H9 (cell line): ENCODE results near the gene GABRB2. TPM values are rescaled to one million over a fixed set of nuclear protein-coding genes. Genes with fewer than 3 reads are reported as not detected.

ENCODE experiments used
- DNase-seq: peaks from one replicate; pipeline ENCODE4 v3.0.0-alpha.2; 2017
- H2AFZ ChIP-seq: one replicate; pipeline ENCODE4 v1.6.1; 2013; ENCODE audit warnings: mild to moderate bottlenecking, low read length, control low read depth, moderate library complexity
- H2AK5ac ChIP-seq: 2 replicates; pipeline ENCODE4 v1.6.1; 2013; ENCODE audit warnings: low read length, control low read depth, mixed read lengths; ENCODE audit not compliant: insufficient read length
- H2BK120ac ChIP-seq: one replicate; pipeline ENCODE4 v1.6.1; 2013; ENCODE audit warnings: low read depth, mild to moderate bottlenecking, low read length, control low read depth, inconsistent platforms; ENCODE audit not compliant: poor library complexity, severe bottlenecking
- H2BK12ac ChIP-seq: 2 replicates; pipeline ENCODE4 v1.6.1; 2013; ENCODE audit warnings: low read length, control low read depth, mixed read lengths, low read depth; ENCODE audit not compliant: insufficient read length
- H2BK15ac ChIP-seq: 2 replicates; pipeline ENCODE4 v1.6.1; 2013; ENCODE audit warnings: low read depth, low read length, control low read depth
- H2BK20ac ChIP-seq: one replicate; pipeline ENCODE4 v1.6.1; 2013; ENCODE audit warnings: low read depth, mild to moderate bottlenecking, low read length, control low read depth, inconsistent platforms; ENCODE audit not compliant: poor library complexity, severe bottlenecking
- H2BK5ac ChIP-seq: 2 replicates; pipeline ENCODE4 v1.6.1; 2013; ENCODE audit warnings: low read length, control low read depth, mixed read lengths; ENCODE audit not compliant: insufficient read length
- H3K14ac ChIP-seq: 2 replicates; pipeline ENCODE4 v1.6.1; 2013; ENCODE audit warnings: low read length, control low read depth; ENCODE audit not compliant: insufficient read depth
- H3K18ac ChIP-seq: 2 replicates; pipeline ENCODE4 v1.6.1; 2013; ENCODE audit warnings: low read depth, mild to moderate bottlenecking, mixed read lengths, low read length, control low read depth; ENCODE audit not compliant: insufficient read length
- H3K23ac ChIP-seq: 2 replicates; pipeline ENCODE4 v1.6.1; 2013; ENCODE audit warnings: low read length, control low read depth, mixed read lengths, low read depth; ENCODE audit not compliant: insufficient read length
- H3K23me2 ChIP-seq: 2 replicates; pipeline ENCODE4 v1.6.1; 2013; ENCODE audit warnings: low read depth, mild to moderate bottlenecking, mixed read lengths, low read length, control low read depth; ENCODE audit not compliant: insufficient read length, poor library complexity, severe bottlenecking
- H3K27ac ChIP-seq: 2 replicates; pipeline ENCODE4 v1.5.1; 2013; ENCODE audit warnings: low read length, control low read depth, mixed read lengths, low read depth; ENCODE audit not compliant: insufficient read length
- H3K27me3 ChIP-seq: 2 replicates; pipeline ENCODE4 v1.6.1; 2013; ENCODE audit warnings: low read length, control low read depth, inconsistent platforms; ENCODE audit not compliant: insufficient read depth
- H3K4ac ChIP-seq: 2 replicates; pipeline ENCODE4 v1.6.1; 2013; ENCODE audit warnings: low read depth, mild to moderate bottlenecking, control low read depth, inconsistent platforms, low read length, moderate library complexity
- H3K4me1 ChIP-seq: 2 replicates; pipeline ENCODE4 v1.6.1; 2013; ENCODE audit warnings: low read length, control low read depth, inconsistent platforms; ENCODE audit not compliant: insufficient read depth
- H3K4me2 ChIP-seq: 2 replicates; pipeline ENCODE4 v1.6.1; 2013; ENCODE audit warnings: low read length, control low read depth, mixed read lengths; ENCODE audit not compliant: insufficient read length, insufficient read depth
- H3K56ac ChIP-seq: 2 replicates; pipeline ENCODE4 v1.6.1; 2013; ENCODE audit warnings: low read depth, mild to moderate bottlenecking, mixed read lengths, low read length, control low read depth; ENCODE audit not compliant: insufficient read length
- H3K79me1 ChIP-seq: 2 replicates; pipeline ENCODE4 v1.6.1; 2013; ENCODE audit warnings: low read depth, mild to moderate bottlenecking, moderate library complexity, low read length, control low read depth, inconsistent platforms; ENCODE audit not compliant: insufficient read depth, poor library complexity, severe bottlenecking
- H3K79me2 ChIP-seq: 2 replicates; pipeline ENCODE4 v1.6.1; 2013; ENCODE audit warnings: low read length, control low read depth, inconsistent platforms; ENCODE audit not compliant: insufficient read depth
- H3K9ac ChIP-seq: 2 replicates; pipeline ENCODE4 v1.6.1; 2013; ENCODE audit warnings: low read length, control low read depth, mixed read lengths; ENCODE audit not compliant: insufficient read length; ENCODE audit errors: extremely low read depth
- H3K9me3 ChIP-seq: one replicate; pipeline ENCODE4 v1.6.1; 2013; ENCODE audit warnings: low read depth, low read length, inconsistent platforms; ENCODE audit not compliant: control insufficient read depth
- H3T11ph ChIP-seq: one replicate; pipeline ENCODE4 v1.6.1; 2013; ENCODE audit warnings: mild to moderate bottlenecking, low read length, control low read depth, inconsistent platforms
- H4K20me1 ChIP-seq: one replicate; pipeline ENCODE4 v1.6.1; 2013; ENCODE audit not compliant: control insufficient read depth, insufficient read length, insufficient read depth
- H4K5ac ChIP-seq: 2 replicates; pipeline ENCODE4 v1.6.1; 2013; ENCODE audit warnings: low read depth, mild to moderate bottlenecking, mixed read lengths, low read length, control low read depth; ENCODE audit not compliant: insufficient read length
- H4K8ac ChIP-seq: replicated peaks from 2 replicates; pipeline ENCODE4 v1.6.1; 2013; ENCODE audit warnings: low read length, control low read depth, mixed read lengths, low read depth; ENCODE audit not compliant: insufficient read length
- H4K91ac ChIP-seq: 2 replicates; pipeline ENCODE4 v1.6.1; 2013; ENCODE audit warnings: low read depth, mild to moderate bottlenecking, moderate library complexity, mixed read lengths, low read length, control low read depth; ENCODE audit not compliant: insufficient read length
- H3K27ac Mint-ChIP-seq, 3 experiments: 2 replicates in 2 of 3; 3 replicates in 1 of 3; pipeline ENCODE4 v1.8.0; 2020 to 2021; ENCODE audit warnings: mixed read lengths in 3 of 3, mild to moderate bottlenecking in 1 of 3, moderate library complexity in 1 of 3
- H3K27me3 Mint-ChIP-seq: 2 replicates; pipeline ENCODE4 v1.8.0; 2021; ENCODE audit warnings: low read depth, mild to moderate bottlenecking, moderate library complexity, mixed read lengths
- H3K36me3 Mint-ChIP-seq, 3 experiments: 2 replicates in 2 of 3; 3 replicates in 1 of 3; pipeline ENCODE4 v1.8.0; 2020 to 2021; ENCODE audit warnings: low read depth in 3 of 3, mixed read lengths in 3 of 3; ENCODE audit not compliant: insufficient read depth in 1 of 3
- H3K4me1 Mint-ChIP-seq, 2 experiments: 2 replicates each; pipeline ENCODE4 v1.8.0; 2020; ENCODE audit warnings: mixed read lengths in 2 of 2
- H3K4me3 Mint-ChIP-seq, 2 experiments: 2 replicates in 1 of 2; 3 replicates in 1 of 2; pipeline ENCODE4 v1.8.0; 2020 to 2021; ENCODE audit warnings: mild to moderate bottlenecking in 2 of 2, mixed read lengths in 2 of 2, moderate library complexity in 1 of 2
- H3K9me3 Mint-ChIP-seq, 2 experiments: 2 replicates in 1 of 2; 3 replicates in 1 of 2; pipeline ENCODE4 v1.8.0; 2020; ENCODE audit warnings: mild to moderate bottlenecking in 2 of 2, mixed read lengths in 2 of 2, moderate library complexity in 1 of 2
- WGBS: extraction: QIAGEN DNeasy Blood & Tissue Kit; methylation state at CpG from one replicate; pipeline ENCODE4 v1.1.7; 2013; ENCODE audit warnings: missing lambda C conversion rate, low lambda C conversion rate, mixed read lengths; ENCODE audit not compliant: insufficient read length; ENCODE audit errors: extremely low coverage; 5-methylcytosine and 5-hydroxymethylcytosine counted together
- total RNA-seq: library from RNA; stranded (reverse); gene quantifications from 2 replicates; pipeline ENCODE4 v1.2.1, GENCODE V29; 2021
- TF ChIP-seq, protein P1 (sequence below): fragments of 200-600 bp; sonication (generic); conservative IDR thresholded peaks from 3 replicates; pipeline ENCODE4 v1.8.0; 2021; ENCODE audit warnings: antibody characterized with exemption, mild to moderate bottlenecking

GABRB2 gene
- total RNA-seq, 1 experiment from 2014 or later = 0.20 TPM

DNA sequence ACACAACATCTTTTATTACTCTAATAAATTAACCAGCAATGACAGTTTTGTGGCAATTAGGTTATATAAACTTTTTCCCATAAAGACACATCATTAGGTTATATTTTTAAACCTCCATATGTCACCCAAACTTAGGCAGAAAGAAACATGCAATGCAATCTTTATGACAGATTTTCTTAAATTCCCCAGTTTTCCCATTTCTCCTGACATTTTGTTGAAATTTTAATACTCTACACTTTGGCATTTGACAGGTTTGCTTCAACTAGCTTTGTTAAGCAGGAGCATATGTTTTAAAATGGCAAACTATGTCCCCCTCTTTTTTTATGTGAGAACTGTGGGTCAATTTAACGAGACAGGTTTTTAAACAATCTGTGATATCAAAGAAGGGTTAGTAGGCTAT lies 155.5 kb downstream of the GABRB2 start:
- DNase-seq = no peak
- no peak overlapping the region for H3T11ph ChIP-seq
- no peak overlapping the region for H3K56ac ChIP-seq
- no peak overlapping the region for H3K18ac ChIP-seq
- H3K79me2 ChIP-seq = no peaks in the 10 kb centered on the region
- no CpG with 5 or more reads among the region's 1 CpG for WGBS
- H3K23me2 ChIP-seq = no peaks in the 10 kb centered on the region
- no peak overlapping the region for H4K8ac ChIP-seq
- Mint-ChIP-seq H3K36me3 (no peaks in the 10 kb centered on the region), H3K27me3 (no peaks in the 10 kb centered on the region), H3K4me3 (no peak overlapping the region), H3K4me1 (no peaks in the 10 kb centered on the region), H3K9me3 (no peaks in the 10 kb centered on the region; a peak in 1 of 5 replicates), H3K27ac (no peak overlapping the region)
- TF ChIP-seq, protein P1, sequence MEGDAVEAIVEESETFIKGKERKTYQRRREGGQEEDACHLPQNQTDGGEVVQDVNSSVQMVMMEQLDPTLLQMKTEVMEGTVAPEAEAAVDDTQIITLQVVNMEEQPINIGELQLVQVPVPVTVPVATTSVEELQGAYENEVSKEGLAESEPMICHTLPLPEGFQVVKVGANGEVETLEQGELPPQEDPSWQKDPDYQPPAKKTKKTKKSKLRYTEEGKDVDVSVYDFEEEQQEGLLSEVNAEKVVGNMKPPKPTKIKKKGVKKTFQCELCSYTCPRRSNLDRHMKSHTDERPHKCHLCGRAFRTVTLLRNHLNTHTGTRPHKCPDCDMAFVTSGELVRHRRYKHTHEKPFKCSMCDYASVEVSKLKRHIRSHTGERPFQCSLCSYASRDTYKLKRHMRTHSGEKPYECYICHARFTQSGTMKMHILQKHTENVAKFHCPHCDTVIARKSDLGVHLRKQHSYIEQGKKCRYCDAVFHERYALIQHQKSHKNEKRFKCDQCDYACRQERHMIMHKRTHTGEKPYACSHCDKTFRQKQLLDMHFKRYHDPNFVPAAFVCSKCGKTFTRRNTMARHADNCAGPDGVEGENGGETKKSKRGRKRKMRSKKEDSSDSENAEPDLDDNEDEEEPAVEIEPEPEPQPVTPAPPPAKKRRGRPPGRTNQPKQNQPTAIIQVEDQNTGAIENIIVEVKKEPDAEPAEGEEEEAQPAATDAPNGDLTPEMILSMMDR = no peak
- no peak overlapping the region for H3K14ac ChIP-seq
- no peak overlapping the region for H4K91ac ChIP-seq
- no peaks in the 10 kb centered on the region for H3K4me1 ChIP-seq
- no peak overlapping the region for H3K23ac ChIP-seq
- H3K27ac ChIP-seq = no peak overlapping the region
- no peaks in the 10 kb centered on the region for H4K20me1 ChIP-seq
- H2BK12ac ChIP-seq = no peak overlapping the region
- no peak overlapping the region for H4K5ac ChIP-seq
- H3K9me3 ChIP-seq = no peaks in the 10 kb centered on the region
- H3K79me1 ChIP-seq = no peaks in the 10 kb centered on the region
- no peak overlapping the region for H3K4ac ChIP-seq
- no peak overlapping the region for H3K4me2 ChIP-seq
- no peak overlapping the region for H3K9ac ChIP-seq
- no peak overlapping the region for H2BK5ac ChIP-seq
- H2BK15ac ChIP-seq = no peak overlapping the region
- no peak overlapping the region for H2BK120ac ChIP-seq
- H3K27me3 ChIP-seq = no peaks in the 10 kb centered on the region
- no peak overlapping the region for H2AFZ ChIP-seq
- no peak overlapping the region for H2AK5ac ChIP-seq
- no peak overlapping the region for H2BK20ac ChIP-seq
